Activated T-helper 1 cell treated with anti-CD3 and anti-CD28 coated beads, Interleukin-2, amount 50 U/mL, for 16 hours (primary cell): ENCODE results near the gene STK17B.
"Not testable (repeated sequence)": the region's sequence is repeated elsewhere in the genome, so short reads cannot be mapped to it uniquely, and the experiment has no call there.

ENCODE experiments used
- DNase-seq, 2 donors: peaks; one replicate each; pipeline ENCODE4 v3.0.0-alpha.2; 2020; ENCODE audit warnings: low read depth in 1 of 2, low spot score in 1 of 2

Gene STK17B

GRCh38 chr2:196171248-196171871 lies at the start of gene STK17B:
TSS of gene STK17B (minus strand) at chr2:196171578. CDS start at chr2:196163383, 8,195 bp downstream.
- peak; percentile 96 for DNase-seq

GRCh38 chr2:196220671-196221070 lies 49.3 kb upstream of the STK17B start:
- no peak for DNase-seq

GRCh38 chr2:196219671-196220070 lies 48.3 kb upstream of the STK17B start:
- no peak for DNase-seq

- no peak for DNase-seq
Measured at GRCh38 chr2:196218106-196218505, 46.7 kb upstream of the STK17B start.

GRCh38 chr2:196217116-196217515 lies 45.7 kb upstream of the STK17B start:
- DNase-seq, result no peak

GRCh38 chr2:196215376-196215775 lies 44.0 kb upstream of the STK17B start:
- no peak for DNase-seq

GRCh38 chr2:196214156-196214555 lies 42.8 kb upstream of the STK17B start:
- no peak for DNase-seq

GRCh38 chr2:196213252-196213980 lies 42.0 kb upstream of the STK17B start:
- DNase-seq, result no peak

GRCh38 chr2:196208915-196209314 lies 37.5 kb upstream of the STK17B start:
- no peak for DNase-seq

GRCh38 chr2:196206804-196207203 lies 35.4 kb upstream of the STK17B start:
- no peak for DNase-seq

- DNase-seq, result no peak
Measured at GRCh38 chr2:196205881-196206435, 34.6 kb upstream of the STK17B start.

- DNase-seq, result no peak
Measured at GRCh38 chr2:196205011-196205766, 33.8 kb upstream of the STK17B start.

- DNase-seq, result no peak
Measured at GRCh38 chr2:196201229-196202009, 30.0 kb upstream of the STK17B start.

- DNase-seq, result no peak
Measured at GRCh38 chr2:196200557-196200956, 29.2 kb upstream of the STK17B start.

GRCh38 chr2:196195758-196196157 lies 24.4 kb upstream of the STK17B start:
- no peak for DNase-seq

GRCh38 chr2:196195302-196195701 lies 23.9 kb upstream of the STK17B start:
- no peak for DNase-seq

- no peak for DNase-seq
Measured at GRCh38 chr2:196191541-196191940, 20.2 kb upstream of the STK17B start.

- DNase-seq, result no peak
Measured at GRCh38 chr2:196187898-196188458, 16.6 kb upstream of the STK17B start.

- not testable (repeated sequence) for DNase-seq
Measured at GRCh38 chr2:196187175-196187700, 15.9 kb upstream of the STK17B start.

- no peak for DNase-seq
Measured at GRCh38 chr2:196186266-196186980, 15.0 kb upstream of the STK17B start.
